IMR-90 (cell line): ENCODE results near the gene CTDP1. TPM values are rescaled to one million over a fixed set of nuclear protein-coding genes. Genes with fewer than 3 reads are reported as not detected.

ENCODE experiments used
- ATAC-seq: fragments of 200-7000 bp; cut with Tn5 transposase; 2 replicates; pipeline ENCODE4 v1.9.1; 2020; ENCODE audit warnings: low read depth, mild to moderate bottlenecking, moderate library complexity
- BruUV-seq: library from RNA; stranded (reverse); fragments of 400-500 nt; replicated peaks from 2 replicates; lab custom pipeline; 2021; lab: Mats Ljungman, UMichigan
- CTCF ChIA-PET: fragments of 300-600 bp; formaldehyde crosslinking; extraction: SDS; loops from one replicate; lab custom pipeline; 2021; ENCODE audit warnings: antibody characterized with exemption; lab: Yijun Ruan, JAX
- POLR2A ChIA-PET: fragments of 300-600 bp; sonication (Branson Sonifier 250); formaldehyde crosslinking; loops from one replicate; lab custom pipeline; 2022; ENCODE audit warnings: antibody characterized with exemption; ENCODE audit not compliant: unreplicated experiment; lab: Charles Lee
- DNase-seq: peaks from one replicate; pipeline ENCODE4 v3.0.0; 2013
- H2AFZ ChIP-seq: replicated peaks from 2 replicates; pipeline ENCODE3; 2013; ENCODE audit warnings: low read length, mild to moderate bottlenecking; ENCODE audit not compliant: poor library complexity
- H2AK5ac ChIP-seq: 2 replicates; pipeline ENCODE4 v1.6.1; 2013; ENCODE audit warnings: low read depth, low read length, inconsistent platforms
- H2AK9ac ChIP-seq: replicated peaks from 2 replicates; pipeline ENCODE3; 2013; ENCODE audit warnings: mild to moderate bottlenecking, low read depth, low read length, moderate library complexity; ENCODE audit not compliant: poor library complexity
- H2BK120ac ChIP-seq: 2 replicates; pipeline ENCODE4 v1.6.1; 2013; ENCODE audit warnings: low read depth, low read length, inconsistent platforms
- H2BK15ac ChIP-seq: 3 replicates; pipeline ENCODE4 v1.6.1; 2013; ENCODE audit warnings: low read depth, low read length, inconsistent platforms
- H2BK20ac ChIP-seq: 2 replicates; pipeline ENCODE4 v1.6.1; 2013; ENCODE audit warnings: low read depth, mild to moderate bottlenecking, inconsistent platforms, low read length, moderate library complexity
- H2BK5ac ChIP-seq: 2 replicates; pipeline ENCODE4 v1.6.1; 2013; ENCODE audit warnings: mild to moderate bottlenecking, low read depth, low read length, inconsistent platforms; ENCODE audit not compliant: poor library complexity, severe bottlenecking
- H3K14ac ChIP-seq: replicated peaks from 2 replicates; pipeline ENCODE4 v1.6.1; 2013; ENCODE audit warnings: low read depth, low read length, inconsistent platforms
- H3K18ac ChIP-seq: 2 replicates; pipeline ENCODE4 v1.6.1; 2013; ENCODE audit warnings: low read depth, low read length, control low read depth
- H3K23ac ChIP-seq: 2 replicates; pipeline ENCODE4 v1.6.1; 2013; ENCODE audit warnings: low read depth, low read length, inconsistent platforms
- H3K27ac ChIP-seq: 2 replicates; pipeline ENCODE4 v1.5.1; 2013; ENCODE audit warnings: mild to moderate bottlenecking, control low read depth, low read length; ENCODE audit not compliant: insufficient read depth
- H3K27me3 ChIP-seq: 2 replicates; pipeline ENCODE4 v1.6.1; 2013; ENCODE audit warnings: low read length; ENCODE audit not compliant: control insufficient read depth, insufficient read depth
- H3K36me3 ChIP-seq: 2 replicates; pipeline ENCODE4 v1.6.1; 2013; ENCODE audit warnings: low read length, mixed read lengths; ENCODE audit not compliant: control insufficient read depth, insufficient read depth
- H3K4ac ChIP-seq: 2 replicates; pipeline ENCODE4 v1.6.1; 2013; ENCODE audit warnings: low read depth, low read length, inconsistent platforms
- H3K4me1 ChIP-seq: 2 replicates; pipeline ENCODE4 v1.6.1; 2013; ENCODE audit warnings: low read length, mixed read lengths; ENCODE audit not compliant: control insufficient read depth, insufficient read depth
- H3K4me2 ChIP-seq: 2 replicates; pipeline ENCODE4 v1.6.1; 2013; ENCODE audit warnings: low read depth, mild to moderate bottlenecking, control low read depth, low read length, moderate library complexity
- H3K4me3 ChIP-seq: 2 replicates; pipeline ENCODE4 v1.5.1; 2013; ENCODE audit warnings: low read depth, mild to moderate bottlenecking, control low read depth, low read length, moderate library complexity; ENCODE audit not compliant: insufficient read depth
- H3K56ac ChIP-seq: 2 replicates; pipeline ENCODE4 v1.6.1; 2013; ENCODE audit warnings: low read length, inconsistent platforms; ENCODE audit not compliant: insufficient read depth; ENCODE audit errors: extremely low read depth
- H3K79me1 ChIP-seq, 2 experiments: 2 replicates each; pipeline ENCODE4 v1.6.1; 2013; ENCODE audit warnings: low read length in 2 of 2, inconsistent platforms in 1 of 2, low read depth in 1 of 2
- H3K9ac ChIP-seq: 2 replicates; pipeline ENCODE4 v1.6.1; 2013; ENCODE audit warnings: low read depth, low read length, control low read depth
- H3K9me1 ChIP-seq: 2 replicates; pipeline ENCODE4 v1.6.1; 2013; ENCODE audit warnings: low read length, inconsistent platforms; ENCODE audit not compliant: insufficient read depth
- H3K9me3 ChIP-seq: 2 replicates; pipeline ENCODE4 v1.6.1; 2013; ENCODE audit warnings: low read length; ENCODE audit not compliant: control insufficient read depth, insufficient read depth
- H4K20me1 ChIP-seq: 2 replicates; pipeline ENCODE4 v1.6.1; 2013; ENCODE audit warnings: low read length, inconsistent platforms; ENCODE audit not compliant: insufficient read depth
- H4K5ac ChIP-seq: 2 replicates; pipeline ENCODE4 v1.6.1; 2013; ENCODE audit warnings: mild to moderate bottlenecking, low read depth, low read length, control low read depth
- H4K8ac ChIP-seq, 2 experiments: 2 replicates each; pipeline ENCODE4 v1.6.1; 2013; ENCODE audit warnings: low read depth in 2 of 2, low read length in 2 of 2, control low read depth in 1 of 2, inconsistent platforms in 1 of 2
- H4K91ac ChIP-seq: 2 replicates; pipeline ENCODE4 v1.6.1; 2013; ENCODE audit warnings: low read depth, low read length, inconsistent platforms; ENCODE audit not compliant: insufficient read depth
- CTCF ChIP-seq: conservative IDR thresholded peaks from 2 replicates; pipeline ENCODE4 v1.5.1; 2012; ENCODE audit warnings: mild to moderate bottlenecking, low read depth, low read length, improper control_type of control experiment
- MAFK ChIP-seq: IDR thresholded peaks from 2 replicates; pipeline ENCODE4 v1.6.1; 2012; ENCODE audit warnings: low read depth, low read length, improper control_type of control experiment
- NFE2L2 ChIP-seq: fragments of 150-350 bp; IDR thresholded peaks from 2 replicates; pipeline ENCODE4 v1.6.1; 2016; ENCODE audit warnings: low read depth, mild to moderate bottlenecking, low read length
- POLR2A ChIP-seq: IDR thresholded peaks from 2 replicates; pipeline ENCODE4 v1.6.1; 2012; ENCODE audit warnings: mild to moderate bottlenecking, low read depth, low read length
- RAD21 ChIP-seq: IDR thresholded peaks from 2 replicates; pipeline ENCODE4 v1.6.1; 2012; ENCODE audit warnings: low read length, improper control_type of control experiment
- RCOR1 ChIP-seq: IDR thresholded peaks from 2 replicates; pipeline ENCODE4 v1.6.1; 2012; ENCODE audit warnings: mild to moderate bottlenecking, low read length, improper control_type of control experiment; ENCODE audit not compliant: insufficient replicate concordance
- SMC3 ChIP-seq: fragments of 150-350 bp; IDR thresholded peaks from 2 replicates; pipeline ENCODE4 v1.6.1; 2016; ENCODE audit warnings: low read depth, mild to moderate bottlenecking, antibody characterized with exemption, low read length, moderate library complexity
- WGBS, 2 experiments: methylation state at CpG; one replicate each; pipeline versions ENCODE4 v1.1.5 to v1.1.7; 2013; ENCODE audit warnings: missing lambda C conversion rate in 2 of 2; ENCODE audit not compliant: insufficient read length in 1 of 2; ENCODE audit errors: extremely low coverage in 2 of 2; 5-methylcytosine and 5-hydroxymethylcytosine counted together
- dilution Hi-C: fragments of 300-500 bp; cut with HindIII; formaldehyde crosslinking; loops from one replicate; pipeline ENCODE4 v1.14.3; 2018; ENCODE audit warnings: low sequenced_read_pairs; ENCODE audit not compliant: unreplicated experiment
- in situ Hi-C: fragments of 300-500 bp; cut with MboI; formaldehyde crosslinking; loops from 3 replicates; pipeline ENCODE4 v1.14.3; 2019; ENCODE audit warnings: low sequenced_read_pairs, inconsistent platforms, mixed read lengths
- intact Hi-C: fragments of 100-400 bp; cut with micrococcal nuclease; formaldehyde crosslinking; loops from 2 replicates; pipeline ENCODE4 v1.10.0; 2022
- polyA plus RNA-seq, 3 experiments: library from polyadenylated mRNA; depleted of rRNA; stranded (reverse); fragments of >200 nt; gene quantifications; 2 replicates each; pipeline ENCODE4 v1.2.3, GENCODE V29; 2012; ENCODE audit warnings: low replicate concordance in 1 of 3
- total RNA-seq: library from RNA; depleted of rRNA; stranded (reverse); fragments of >200 nt; gene quantifications from 2 replicates; pipeline ENCODE4 v1.2.3, GENCODE V29; 2012

CTDP1 gene
- total and polyA plus RNA-seq, 2 of the 4 experiments (the other 2 are of a cell fraction) = 13.4 to 17.6 TPM

GRCh38 chr18:79780547-79780946, 100.9 kb downstream of the CTDP1 start:
- ATAC-seq (no peak), DNase-seq (no peak)
- TF ChIP-seq SMC3 = no peak
- no peak for TF ChIP-seq CTCF
- TF ChIP-seq MAFK = no peak
- no peak for TF ChIP-seq NFE2L2
- no peak for TF ChIP-seq POLR2A
- TF ChIP-seq RCOR1 = no peak
- TF ChIP-seq RAD21 = no peak
- no peaks in the 10 kb centered on the region for H3K4me1 ChIP-seq
- H4K8ac ChIP-seq = no peak overlapping the region
- H3K4me2 ChIP-seq = no peak overlapping the region
- CTCF ChIA-PET = no interaction called here
- H2AK5ac ChIP-seq = no peak overlapping the region
- no peak overlapping the region for H2AFZ ChIP-seq
- no peaks in the 10 kb centered on the region for H3K9me1 ChIP-seq
- no peak overlapping the region for H2BK20ac ChIP-seq
- WGBS, 2 experiments = 88% methylated on average over 1 of the region's 8 CpGs; no CpG with 5 or more reads in 1 of the 2 experiments
- H3K56ac ChIP-seq = no peak overlapping the region
- no TSS peak for BruUV-seq
- H3K18ac ChIP-seq = no peak overlapping the region
- H3K79me1 ChIP-seq = no peaks in the 10 kb centered on the region
- in situ Hi-C loops = no loop called here
- no peak overlapping the region for H3K9ac ChIP-seq
- peaks cover 5% of the 10 kb centered on the region; the same call in 1 of the 2 replicates for H3K9me3 ChIP-seq
- no peak overlapping the region for H2BK5ac ChIP-seq
- no peaks in the 10 kb centered on the region for H4K20me1 ChIP-seq
- no peaks in the 10 kb centered on the region for H3K36me3 ChIP-seq
- dilution Hi-C loops = no loop called here
- no peak overlapping the region for H3K27ac ChIP-seq
- H3K4ac ChIP-seq = no peak overlapping the region
- H3K14ac ChIP-seq = no peak overlapping the region
- no peak overlapping the region for H2BK15ac ChIP-seq
- intact Hi-C loops = no loop called here
- no peak overlapping the region for H4K91ac ChIP-seq
- no peak overlapping the region for H2AK9ac ChIP-seq
- H4K5ac ChIP-seq = no peak overlapping the region
- H3K23ac ChIP-seq = no peak overlapping the region
- no peak overlapping the region for H3K4me3 ChIP-seq
- no peak overlapping the region for H2BK120ac ChIP-seq
- POLR2A ChIA-PET = no interaction called here
- peaks cover 26% of the 10 kb centered on the region for H3K27me3 ChIP-seq
